Lung microvascular endothelial cell (primary cell): ENCODE measurements around the gene LAMB3. TPM values are rescaled to one million over a fixed set of nuclear protein-coding genes. Genes with fewer than 3 reads are reported as not detected.
A peak's percentile ranks its signal among the peaks of the same experiment; 100 is the strongest.

Experiments used
- DNase-seq, 2 donors: peaks; one replicate each; pipeline versions ENCODE4 v3.0.0 to v3.0.0-alpha.2; 2010; ENCODE audit warnings: low read depth in 2 of 2
- total RNA-seq: library from RNA; depleted of rRNA; stranded (reverse); fragments of >200 nt; gene quantifications from 2 replicates; pipeline ENCODE4 v1.2.1, GENCODE V29; 2014

Gene LAMB3
- total RNA-seq, 1 donor from 2014 or later = 0.20 TPM

GRCh38 chr1:209565759-209566678 is 86.2 kb downstream of the LAMB3 start:
- peak; percentile 82 to 84 for DNase-seq

Other genes with a start within 250 kb of the LAMB3 start
- gene CAMK1G, start 68.7 kb downstream of the LAMB3 start, total RNA-seq = not detected in 2 replicates
- gene G0S2, start 23.0 kb upstream of the LAMB3 start, total RNA-seq = 0.20 and 3.7 TPM in 2 replicates
- gene HSD11B1, start 52.4 kb upstream of the LAMB3 start, total RNA-seq = under 0.01 TPM in 1 of 2 replicates, not detected in the other
- not detected in 2 replicates for gene TRAF3IP3, start 103.6 kb upstream of the LAMB3 start, total RNA-seq
- gene C1orf74, start 132.1 kb upstream of the LAMB3 start, total RNA-seq = 1.4 and 1.5 TPM in 2 replicates
- gene IRF6, start 153.7 kb upstream of the LAMB3 start, total RNA-seq = under 0.01 and 1.5 TPM in 2 replicates
- gene UTP25, start 175.5 kb upstream of the LAMB3 start, total RNA-seq = 3.3 and 5.4 TPM in 2 replicates